HG03103 (cell line): ENCODE measurements around the gene SSU72.
"Not testable (repeated sequence)": the region's sequence is repeated elsewhere in the genome, so short reads cannot be mapped to it uniquely, and the experiment has no call there.

Experiments used
- ATAC-seq: cut with Tn5 transposase; IDR thresholded peaks from one replicate; pipeline ENCODE4 v1.9.1; 2021; ENCODE audit warnings: low read depth; ENCODE audit not compliant: unreplicated experiment

SSU72 gene

GRCh38 chr1:1561801-1562470 is 12.7 kb downstream of the SSU72 start:
- no peak for ATAC-seq

GRCh38 chr1:1560178-1560577 is 14.5 kb downstream of the SSU72 start:
- ATAC-seq, result no peak

GRCh38 chr1:1559066-1559465 is 15.6 kb downstream of the SSU72 start:
- no peak for ATAC-seq

GRCh38 chr1:1558591-1558990 is 16.1 kb downstream of the SSU72 start:
- no peak for ATAC-seq

GRCh38 chr1:1557688-1558087 is 17.0 kb downstream of the SSU72 start:
- not testable (repeated sequence) for ATAC-seq

GRCh38 chr1:1556961-1557360 is 17.7 kb downstream of the SSU72 start:
- not testable (repeated sequence) for ATAC-seq

- ATAC-seq, result no peak
Observed at GRCh38 chr1:1556505-1556904, 18.2 kb downstream of the SSU72 start.

- ATAC-seq, result no peak
Observed at GRCh38 chr1:1554926-1555915, 19.4 kb downstream of the SSU72 start.

- ATAC-seq, result no peak
Observed at GRCh38 chr1:1554550-1554925, 20.1 kb downstream of the SSU72 start.

- ATAC-seq, result no peak
Observed at GRCh38 chr1:1553821-1554494, 20.7 kb downstream of the SSU72 start.

- ATAC-seq, result no peak
Observed at GRCh38 chr1:1552263-1552639, 22.4 kb downstream of the SSU72 start.

- no peak for ATAC-seq
Observed at GRCh38 chr1:1551524-1552262, 23.0 kb downstream of the SSU72 start.

GRCh38 chr1:1550591-1551432 is 23.9 kb downstream of the SSU72 start:
- ATAC-seq, result no peak

- ATAC-seq, result no peak
Observed at GRCh38 chr1:1550087-1550486, 24.6 kb downstream of the SSU72 start.

GRCh38 chr1:1548591-1548990 is 26.1 kb downstream of the SSU72 start:
- no peak for ATAC-seq

GRCh38 chr1:1547476-1547875 is 27.2 kb downstream of the SSU72 start:
- no peak for ATAC-seq

GRCh38 chr1:1547011-1547410 is 27.7 kb downstream of the SSU72 start:
- no peak for ATAC-seq

GRCh38 chr1:1545946-1546737 is 28.5 kb downstream of the SSU72 start:
- no peak for ATAC-seq

- no peak for ATAC-seq
Observed at GRCh38 chr1:1544544-1544943, 30.1 kb downstream of the SSU72 start.
